Dedifferentiated amniotic fluid mesenchymal stem cell (primary cell): ENCODE results near the gene GTF2H4.
A peak's percentile ranks its signal among the peaks of the same experiment; 100 is the strongest.
"Not testable (repeated sequence)": the region's sequence is repeated elsewhere in the genome, so short reads cannot be mapped to it uniquely, and the experiment has no call there.

Experiments
- DNase-seq: peaks from one replicate; pipeline ENCODE4 v3.0.0-alpha.2; 2016; ENCODE audit errors: extremely low spot score

Gene GTF2H4

GRCh38 chr6:30907758-30908591 is at the start of gene GTF2H4:
TSS of gene GTF2H4 (plus strand) at chr6:30908207.
- peak; percentile 99 for DNase-seq

DNA sequence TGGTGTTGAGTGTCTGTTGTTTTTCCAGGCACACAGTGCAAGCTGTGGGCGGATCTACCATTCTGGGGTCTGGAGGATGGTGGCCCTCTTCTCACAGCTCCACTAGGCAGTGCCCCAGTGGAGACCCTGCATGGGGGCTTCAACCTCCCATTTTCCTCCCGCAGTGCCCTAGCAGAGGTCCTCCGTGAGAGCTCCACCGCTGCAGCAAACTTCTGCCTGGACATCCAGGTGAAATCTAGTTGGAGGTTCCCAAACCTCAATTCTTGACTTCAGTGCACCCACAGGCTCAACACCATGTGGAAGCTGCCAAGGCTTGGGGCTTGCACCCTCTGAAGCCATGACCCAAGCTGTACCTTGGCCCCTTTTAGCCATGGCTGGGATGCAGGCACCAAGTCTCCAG is 48.3 kb upstream of the GTF2H4 start:
- DNase-seq = not testable (repeated sequence)

DNA sequence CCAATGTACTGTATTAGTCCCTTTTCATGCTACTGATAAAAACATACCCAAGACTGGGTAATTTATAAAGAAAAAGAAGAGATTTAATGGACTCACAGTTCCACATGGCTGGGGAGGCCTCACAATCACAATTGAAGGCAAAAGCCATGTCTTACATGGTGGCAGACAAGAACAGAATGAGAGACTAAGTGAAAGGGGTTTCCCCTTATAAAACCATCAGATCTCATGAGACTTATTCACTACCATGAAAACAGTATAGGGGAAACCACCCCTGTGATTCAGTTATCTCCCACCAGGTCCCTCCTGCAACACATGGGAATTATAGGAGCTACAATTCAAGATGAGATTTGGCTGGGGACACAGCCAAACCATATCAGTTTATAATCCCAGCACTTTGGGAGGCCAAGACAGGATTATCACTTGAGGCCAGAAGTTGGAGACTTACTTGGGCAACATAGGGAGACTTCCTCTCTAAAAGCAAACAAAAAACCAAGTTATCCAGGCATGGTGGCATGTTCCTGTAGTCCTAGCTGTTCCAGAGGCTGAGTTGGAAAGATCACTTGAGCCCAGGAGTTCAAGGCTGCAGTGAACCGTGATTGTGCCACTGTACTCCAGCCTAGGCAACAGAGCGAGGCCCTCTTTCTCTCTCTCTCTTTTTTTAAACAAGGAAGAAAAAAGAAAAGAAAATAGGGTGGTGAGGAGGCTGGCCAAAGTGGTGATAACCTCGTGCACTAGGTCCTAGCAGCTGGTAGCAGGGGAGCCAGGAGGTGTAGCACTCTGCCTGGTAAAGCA is 46.6 kb upstream of the GTF2H4 start:
- DNase-seq = no peak

GRCh38 chr6:30862156-30862875 is 45.7 kb upstream of the GTF2H4 start:
- no peak for DNase-seq

GRCh38 chr6:30864325-30864724 is 43.7 kb upstream of the GTF2H4 start:
- no peak for DNase-seq

DNA sequence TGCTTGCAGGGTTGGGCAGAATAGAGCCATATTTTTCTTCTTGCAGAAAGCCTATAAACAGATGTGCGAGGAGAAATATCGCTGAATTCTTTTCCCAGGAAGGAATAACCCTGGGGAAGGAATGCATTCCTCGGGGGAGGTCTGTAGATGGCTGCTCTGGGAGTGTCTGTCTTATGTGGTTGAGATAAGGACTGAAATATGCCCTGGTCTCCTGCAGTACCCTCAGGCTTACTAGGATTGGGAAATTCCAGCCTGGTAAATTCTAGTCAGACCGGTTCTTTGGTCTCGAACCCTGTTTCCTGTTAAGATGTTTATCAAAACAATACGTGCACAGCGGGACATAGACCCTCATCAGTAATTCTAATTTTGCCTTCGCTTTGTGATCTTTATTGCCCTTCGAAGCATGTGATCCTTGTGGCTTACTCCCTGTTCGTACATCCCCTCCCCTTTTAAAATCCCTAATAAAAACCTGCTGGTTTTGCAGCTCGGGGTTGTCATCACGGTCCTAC is 38.7 kb upstream of the GTF2H4 start:
- not testable (repeated sequence) for DNase-seq

GRCh38 chr6:30870546-30870945 is 37.5 kb upstream of the GTF2H4 start:
- DNase-seq = no peak

GRCh38 chr6:30871592-30872183 is 36.3 kb upstream of the GTF2H4 start:
- no peak for DNase-seq

GRCh38 chr6:30873137-30873640 is 34.8 kb upstream of the GTF2H4 start:
- no peak for DNase-seq

GRCh38 chr6:30873795-30874194 is 34.2 kb upstream of the GTF2H4 start:
- not testable (repeated sequence) for DNase-seq

GRCh38 chr6:30875244-30876038 is 32.6 kb upstream of the GTF2H4 start:
- no peak for DNase-seq

GRCh38 chr6:30876039-30876730 is 31.8 kb upstream of the GTF2H4 start:
- no peak for DNase-seq

DNA sequence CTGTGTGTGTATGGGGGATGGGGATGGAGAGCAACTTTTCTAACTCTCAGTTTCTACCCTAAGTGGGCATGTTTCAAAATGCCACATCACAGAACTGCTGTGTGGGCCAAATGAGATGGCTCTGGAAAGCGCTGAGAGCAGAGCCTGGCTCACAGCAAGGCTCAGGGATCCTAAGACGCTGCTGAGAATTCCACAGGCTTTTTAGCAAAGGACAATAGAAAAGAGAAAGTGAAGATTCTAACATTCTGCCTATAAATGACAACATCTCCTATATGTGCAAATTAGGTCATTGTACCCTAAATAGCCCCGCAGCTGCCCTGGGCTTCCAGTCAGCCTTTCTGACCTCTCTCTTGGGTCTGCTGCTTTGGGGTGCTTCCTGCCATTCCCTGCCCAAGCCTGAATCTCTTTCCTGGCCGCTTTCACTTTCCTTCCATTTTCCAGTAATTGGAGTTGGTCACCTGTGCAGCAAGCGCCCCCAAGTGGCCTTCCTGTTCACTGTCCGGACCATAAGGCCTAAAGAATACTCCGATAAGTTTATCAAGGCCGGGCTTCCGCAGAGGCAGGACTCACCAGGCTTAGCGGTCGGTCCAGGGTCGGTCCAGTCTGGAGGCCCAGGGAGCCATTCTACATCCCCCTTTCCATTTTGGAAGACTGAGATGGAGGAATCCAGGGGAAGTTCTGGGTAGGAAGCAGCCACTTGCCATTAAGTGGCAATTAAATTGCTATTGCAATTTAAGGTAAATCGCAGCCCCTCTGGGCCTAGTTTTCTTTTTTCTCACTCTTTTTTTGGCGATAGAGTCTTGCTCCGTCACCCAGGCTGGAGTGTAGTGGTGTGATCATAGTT is 30.4 kb upstream of the GTF2H4 start:
- peak; percentile 95 for DNase-seq

DNA sequence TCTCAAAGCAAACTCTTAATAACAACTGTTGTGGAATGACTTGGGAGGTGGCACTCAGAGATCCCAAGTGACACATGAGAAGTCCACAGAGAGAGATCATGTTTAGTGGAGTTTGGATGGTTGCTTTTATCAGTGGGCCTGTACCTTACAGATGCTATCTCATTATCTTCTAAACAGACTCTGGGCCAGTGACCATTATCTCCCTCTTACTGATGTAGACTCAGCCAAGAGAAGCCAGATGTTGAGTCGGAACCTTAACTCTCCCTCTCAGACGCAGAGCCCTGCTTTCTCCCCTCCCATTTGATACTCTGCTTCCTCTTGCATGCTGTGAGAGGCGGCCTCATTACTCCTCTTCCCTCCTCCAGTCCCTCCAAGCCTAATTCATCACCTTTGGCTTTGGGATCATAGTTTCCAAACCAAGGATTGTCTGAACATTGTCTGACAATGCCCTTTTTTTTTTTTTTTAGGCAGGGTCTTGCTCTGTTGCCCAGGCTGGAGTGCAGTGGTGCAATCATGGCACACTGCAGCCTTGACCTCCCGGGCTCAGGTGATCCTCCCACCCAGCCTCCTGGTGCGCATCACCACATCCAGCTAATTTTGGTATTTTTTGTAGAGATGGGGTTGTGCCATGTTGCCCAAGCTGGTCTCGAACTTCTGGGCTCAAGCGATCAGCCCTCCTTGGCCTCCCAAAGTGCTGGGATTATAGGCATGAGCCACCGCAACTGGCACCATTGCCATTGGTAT is 28.2 kb upstream of the GTF2H4 start:
- no peak for DNase-seq

DNA sequence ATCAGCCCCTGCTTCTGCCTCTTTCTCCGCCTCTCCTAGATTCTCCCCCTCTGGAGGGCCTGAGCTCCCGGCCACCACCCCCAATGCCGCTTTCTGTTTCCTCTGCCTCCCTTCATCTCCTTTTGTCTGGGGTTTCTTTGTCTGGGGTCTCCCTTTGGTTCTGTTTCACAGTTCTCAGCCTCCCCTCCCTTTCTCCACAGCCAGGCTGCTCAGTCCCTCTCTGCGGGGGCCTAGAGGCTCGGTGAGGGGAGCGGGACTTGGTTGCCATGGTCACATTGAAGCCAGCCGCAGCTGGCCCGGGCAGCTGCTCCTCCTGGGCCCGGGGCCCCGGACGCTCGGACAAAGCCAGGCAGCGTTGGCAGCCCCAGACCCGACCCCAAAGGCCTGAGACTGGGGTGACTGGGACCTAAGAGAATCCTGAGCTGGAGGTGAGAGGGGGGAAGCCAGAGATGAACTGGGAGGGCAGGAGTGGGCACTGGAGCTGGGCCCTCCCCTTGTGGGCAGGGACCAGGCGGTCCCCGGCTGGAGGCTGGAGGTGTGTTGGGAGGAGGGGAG is 27.2 kb upstream of the GTF2H4 start:
- no peak for DNase-seq

GRCh38 chr6:30881392-30882203 is 26.4 kb upstream of the GTF2H4 start:
- DNase-seq = no peak

GRCh38 chr6:30882204-30882758 is 25.7 kb upstream of the GTF2H4 start:
- DNase-seq = peak; percentile 40
